Mucosa of stomach (tissue), 1 donor: ENCODE measurements around the gene INPP4A.
"Not testable (repeated sequence)": the region's sequence is repeated elsewhere in the genome, so short reads cannot be mapped to it uniquely, and the experiment has no call there.

Source experiments
- H3K27me3 ChIP-seq: one replicate; pipeline ENCODE4 v1.7.0; 2013; ENCODE audit warnings: mild to moderate bottlenecking, low read length; ENCODE audit not compliant: control insufficient read depth, insufficient read depth
- H3K36me3 ChIP-seq: one replicate; pipeline ENCODE4 v1.7.0; 2013; ENCODE audit warnings: low read length; ENCODE audit not compliant: control insufficient read depth, insufficient read depth
- H3K4me1 ChIP-seq: one replicate; pipeline ENCODE4 v1.7.0; 2013; ENCODE audit warnings: mild to moderate bottlenecking, low read length; ENCODE audit not compliant: control insufficient read depth, insufficient read depth
- H3K4me3 ChIP-seq: one replicate; pipeline ENCODE4 v1.7.0; 2013; ENCODE audit warnings: low read length
- H3K9ac ChIP-seq: one replicate; pipeline ENCODE4 v1.7.0; 2013; ENCODE audit warnings: mild to moderate bottlenecking, low read length, moderate library complexity
- H3K9me3 ChIP-seq: one replicate; pipeline ENCODE4 v1.7.0; 2013; ENCODE audit warnings: mild to moderate bottlenecking, low read length, moderate library complexity; ENCODE audit not compliant: control insufficient read depth
- donor health status: Pancreatic carcinoma.

INPP4A gene

GRCh38 chr2:98416383-98417159 lies 28.1 kb upstream of the INPP4A start:
- H3K9me3 ChIP-seq: no peaks in the 10 kb centered on the region
- peaks cover 4% of the 10 kb centered on the region for H3K4me1 ChIP-seq
- H3K9ac ChIP-seq: no peak overlapping the region
- H3K36me3 ChIP-seq: no peaks in the 10 kb centered on the region
- no peaks in the 10 kb centered on the region for H3K27me3 ChIP-seq
- no peak overlapping the region for H3K4me3 ChIP-seq

GRCh38 chr2:98419544-98419943 lies 25.1 kb upstream of the INPP4A start:
- no peaks in the 10 kb centered on the region for H3K4me1 ChIP-seq

DNA sequence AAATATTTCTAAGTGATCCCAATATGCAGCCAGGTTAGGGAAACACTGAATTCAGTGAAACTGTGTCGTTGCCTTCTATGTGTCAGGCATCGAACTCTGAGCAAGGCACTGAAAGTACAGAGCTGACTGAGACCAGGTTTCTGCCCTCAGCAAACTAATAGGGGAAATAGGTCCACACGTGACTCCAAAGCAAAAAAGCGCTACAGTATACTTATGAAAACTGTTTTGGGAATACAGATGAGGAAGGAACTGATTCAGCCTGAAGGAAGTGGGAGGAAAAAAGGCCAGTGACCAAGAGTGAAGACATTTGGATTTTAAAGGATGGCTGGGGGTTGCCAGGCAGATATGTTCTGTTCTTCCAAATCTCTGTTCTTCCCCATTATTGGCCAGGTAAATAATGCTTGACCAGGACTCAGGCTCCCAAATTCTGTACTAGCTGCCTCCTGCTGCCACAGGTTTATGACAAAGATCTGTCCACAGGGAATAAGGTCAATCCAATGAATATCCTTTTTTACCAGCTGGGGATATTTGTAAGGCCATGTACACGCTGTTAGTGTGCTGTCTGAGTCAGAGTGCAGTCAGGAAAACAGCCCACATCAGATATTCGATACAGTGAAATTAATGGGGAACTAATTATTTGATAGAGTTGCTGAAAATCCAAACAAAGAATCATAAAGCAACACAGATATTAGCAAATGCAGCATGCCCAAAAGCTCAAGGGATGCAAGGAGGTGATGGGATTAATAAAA lies 24.5 kb upstream of the INPP4A start:
- H3K4me1 ChIP-seq: no peaks in the 10 kb centered on the region
- H3K4me3 ChIP-seq: no peak overlapping the region
- H3K27me3 ChIP-seq: no peaks in the 10 kb centered on the region
- no peaks in the 10 kb centered on the region for H3K9me3 ChIP-seq
- H3K9ac ChIP-seq: no peak overlapping the region
- H3K36me3 ChIP-seq: no peaks in the 10 kb centered on the region

More at GRCh38 chr2:98419544-98419943, 25.1 kb upstream of the INPP4A start:
- Histone ChIP-seq H3K27me3 (no peaks in the 10 kb centered on the region), H3K9me3 (no peaks in the 10 kb centered on the region), H3K36me3 (no peaks in the 10 kb centered on the region), H3K4me3 (no peak overlapping the region), H3K9ac (no peak overlapping the region)

GRCh38 chr2:98422449-98422848 lies 22.2 kb upstream of the INPP4A start:
- no peak overlapping the region for H3K4me3 ChIP-seq
- H3K4me1 ChIP-seq: no peaks in the 10 kb centered on the region
- no peaks in the 10 kb centered on the region for H3K27me3 ChIP-seq
- no peak overlapping the region for H3K9ac ChIP-seq
- H3K36me3 ChIP-seq: no peaks in the 10 kb centered on the region
- H3K9me3 ChIP-seq: no peaks in the 10 kb centered on the region

DNA sequence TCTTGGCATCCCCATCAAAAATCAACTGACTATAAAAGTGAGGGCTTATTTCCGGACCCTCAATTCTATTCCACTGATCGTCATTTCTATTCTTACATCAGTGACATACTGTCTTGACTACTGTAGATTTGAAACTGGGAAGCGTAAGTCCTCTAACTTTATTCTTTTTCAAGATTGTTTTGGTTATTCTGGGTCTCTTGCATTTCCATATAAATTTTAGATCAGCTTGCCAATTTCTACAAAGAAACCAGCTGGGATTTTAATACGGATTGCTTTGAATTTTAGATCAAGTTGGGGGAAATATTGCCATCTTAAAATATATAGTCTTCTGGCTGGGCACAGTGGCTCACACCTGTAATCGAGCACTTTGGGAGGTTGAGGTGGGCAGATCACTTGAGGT lies 17.9 kb upstream of the INPP4A start:
- no peaks in the 10 kb centered on the region for H3K4me1 ChIP-seq
- H3K27me3 ChIP-seq: no peaks in the 10 kb centered on the region
- no peaks in the 10 kb centered on the region for H3K36me3 ChIP-seq
- H3K9ac ChIP-seq: no peak overlapping the region
- no peaks in the 10 kb centered on the region for H3K9me3 ChIP-seq
- no peak overlapping the region for H3K4me3 ChIP-seq

GRCh38 chr2:98432145-98432544 lies 12.5 kb upstream of the INPP4A start:
- no peak overlapping the region for H3K9ac ChIP-seq
- no peaks in the 10 kb centered on the region for H3K4me1 ChIP-seq
- H3K4me3 ChIP-seq: no peak overlapping the region

DNA sequence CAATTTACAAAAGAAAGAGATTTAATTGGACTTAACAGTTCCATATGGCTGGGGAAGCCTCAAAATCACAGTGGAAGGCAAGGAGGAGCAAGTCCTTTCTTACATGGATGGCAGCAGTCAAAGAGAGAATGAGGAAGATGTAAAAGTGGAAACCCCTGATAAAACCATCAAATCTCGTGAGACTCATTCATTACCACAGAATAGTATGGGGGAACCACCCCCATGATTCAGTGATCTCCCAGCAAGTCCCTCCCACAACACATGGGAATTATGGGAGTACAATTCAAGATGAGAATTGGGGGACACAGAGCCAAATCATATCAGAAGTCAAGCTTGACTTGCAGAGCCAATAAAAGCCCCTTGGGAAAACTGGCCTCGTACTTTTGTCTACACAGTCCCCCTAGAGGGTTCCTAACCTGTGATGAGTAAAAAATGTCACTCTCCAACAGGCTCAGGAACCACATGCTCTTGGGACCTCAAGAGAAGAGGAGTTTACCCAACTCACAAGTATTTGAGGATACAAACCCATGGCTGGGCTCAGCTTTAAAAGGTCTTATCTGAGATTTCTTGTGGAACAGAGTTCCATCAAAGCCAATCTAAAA lies 11.2 kb upstream of the INPP4A start:
- Histone ChIP-seq H3K4me3 (no peak overlapping the region), H3K9ac (no peak overlapping the region), H3K27me3 (no peaks in the 10 kb centered on the region), H3K9me3 (no peaks in the 10 kb centered on the region), H3K36me3 (no peaks in the 10 kb centered on the region), H3K4me1 (no peaks in the 10 kb centered on the region)

More at GRCh38 chr2:98432145-98432544, 12.5 kb upstream of the INPP4A start:
- no peaks in the 10 kb centered on the region for H3K27me3 ChIP-seq
- no peaks in the 10 kb centered on the region for H3K36me3 ChIP-seq
- no peaks in the 10 kb centered on the region for H3K9me3 ChIP-seq

DNA sequence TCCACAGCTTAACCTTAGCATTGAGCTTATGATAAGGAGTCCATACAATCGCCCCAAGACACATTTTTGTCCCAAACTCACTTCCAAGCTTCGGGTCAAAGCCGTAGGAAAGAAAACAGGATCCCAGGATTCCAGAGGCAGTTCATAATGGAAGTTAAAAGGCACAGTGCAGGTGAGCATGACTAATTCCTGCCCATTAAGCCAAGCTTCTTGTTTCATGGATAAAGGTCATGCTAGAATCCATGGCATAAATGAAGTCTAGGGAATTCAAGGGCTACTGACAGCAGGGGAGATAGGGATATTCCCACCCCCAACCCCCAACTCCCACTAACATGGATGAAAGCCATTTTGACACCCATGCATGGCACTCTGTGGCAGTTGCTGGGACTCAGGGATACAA lies 10.2 kb upstream of the INPP4A start:
- no peaks in the 10 kb centered on the region for H3K36me3 ChIP-seq
- H3K9ac ChIP-seq: no peak overlapping the region
- H3K27me3 ChIP-seq: no peaks in the 10 kb centered on the region
- no peaks in the 10 kb centered on the region for H3K9me3 ChIP-seq
- no peaks in the 10 kb centered on the region for H3K4me1 ChIP-seq
- H3K4me3 ChIP-seq: no peak overlapping the region

- H3K4me1 ChIP-seq, H3K27me3 ChIP-seq, H3K9ac ChIP-seq, H3K4me3 ChIP-seq, H3K36me3 ChIP-seq, H3K9me3 ChIP-seq: not testable (repeated sequence)
Measured at GRCh38 chr2:98435670-98436069, 9.0 kb upstream of the INPP4A start.

DNA sequence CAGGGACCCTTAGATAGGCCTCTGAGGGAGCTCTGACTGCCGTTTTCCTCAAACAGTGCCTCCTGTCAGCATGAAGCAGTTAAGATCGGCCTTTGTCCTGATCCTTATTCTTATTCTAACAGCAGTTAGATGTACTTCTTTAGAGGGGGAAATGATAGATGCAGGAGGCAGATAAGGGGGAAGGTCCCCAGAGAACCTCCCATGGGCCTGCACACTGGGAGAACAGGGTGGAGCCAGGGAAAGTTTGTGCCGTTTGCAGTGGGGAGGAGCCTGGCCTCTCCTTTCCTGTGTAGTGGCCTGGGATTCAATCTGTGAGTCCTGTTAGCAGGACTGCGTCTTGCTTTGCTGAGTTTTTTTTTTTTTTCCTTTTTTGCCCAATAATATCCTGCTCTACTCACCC lies 7.9 kb upstream of the INPP4A start:
- Histone ChIP-seq H3K27me3 (no peaks in the 10 kb centered on the region), H3K4me1 (no peaks in the 10 kb centered on the region), H3K36me3 (no peaks in the 10 kb centered on the region), H3K9ac (no peak overlapping the region), H3K9me3 (no peaks in the 10 kb centered on the region), H3K4me3 (no peak overlapping the region)

DNA sequence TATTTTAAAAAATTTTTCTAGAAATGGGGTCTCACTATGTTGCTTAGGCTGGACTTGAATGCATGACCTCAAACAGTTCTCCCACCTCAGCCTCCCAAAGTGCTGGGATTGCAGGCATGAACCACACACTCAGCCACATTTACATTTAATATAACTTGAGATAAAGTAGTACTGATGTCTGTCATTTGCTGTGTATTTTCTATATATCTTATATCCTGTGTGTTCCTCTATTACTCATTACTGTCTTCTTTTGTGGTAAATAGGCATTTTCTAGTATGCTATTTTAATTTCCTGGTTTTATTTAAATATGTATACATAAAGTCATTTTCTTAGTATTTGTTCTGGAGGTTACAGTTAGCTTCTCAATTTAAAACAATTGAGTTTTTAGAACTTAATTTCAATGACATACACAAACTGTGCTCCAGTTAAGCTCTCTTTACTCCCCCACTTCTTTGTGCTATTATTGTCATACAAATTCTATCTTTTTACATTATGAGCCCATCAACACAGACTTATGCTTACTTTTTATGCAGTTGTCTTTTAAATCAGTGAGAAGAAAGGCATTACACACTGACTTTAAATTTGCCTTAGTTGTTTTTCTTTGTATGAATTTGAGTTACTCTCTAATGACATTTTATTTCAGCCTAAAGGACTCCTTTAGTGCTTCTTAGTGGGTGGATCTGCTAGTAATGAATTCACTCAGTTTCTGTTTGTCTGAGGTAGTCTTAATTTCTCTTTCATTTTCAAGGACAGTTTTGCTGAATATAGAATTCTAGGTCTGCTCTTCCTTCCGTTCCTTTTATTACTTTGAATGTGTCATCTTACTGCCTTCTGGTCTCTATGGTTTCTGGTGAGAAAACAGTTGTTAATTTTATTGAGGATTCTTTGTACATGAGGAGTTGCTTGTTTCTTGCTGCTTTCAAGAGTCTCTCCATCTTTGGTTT lies 6.2 kb upstream of the INPP4A start:
- Histone ChIP-seq H3K4me1 (peaks cover 6% of the 10 kb centered on the region), H3K27me3 (no peaks in the 10 kb centered on the region), H3K9ac (no peak overlapping the region), H3K36me3 (no peaks in the 10 kb centered on the region), H3K9me3 (no peaks in the 10 kb centered on the region), H3K4me3 (no peak overlapping the region)
